ENCODE measurements around the gene NSRP1. TPM values are rescaled to one million over a fixed set of nuclear protein-coding genes. Genes with fewer than 3 reads are reported as not detected.

Gene NSRP1
- total and polyA plus RNA-seq, 2 of the 8 experiments (the other 6 are each of a cell fraction or from before 2014, with no cell fraction given) = 6.1 to 22.4 TPM

GRCh38 chr17:30217746-30218245 is 101.2 kb downstream of the NSRP1 start (continued):
- no peak for TF ChIP-seq CHD7 (IDR thresholded peaks at IDR 0.05; ENCODE audit: insufficient replicate concordance, low read length)
- TF ChIP-seq KDM5A (IDR thresholded peaks at IDR 0.05; ENCODE audit: low read length) = no peak
- TF ChIP-seq SP4 (IDR thresholded peaks at IDR 0.05; ENCODE audit: low read length) = no peak
- TF ChIP-seq JUN (IDR thresholded peaks at IDR 0.05; ENCODE audit: low read depth, low read length) = no peak
- no peak for TF ChIP-seq GABPA (IDR thresholded peaks at IDR 0.05; ENCODE audit: borderline replicate concordance, insufficient read depth, low read length)
- TF ChIP-seq SUZ12 (IDR thresholded peaks at IDR 0.05; ENCODE audit: low read length) = no peak
